Testis (tissue), 2 donors: Measurements from ENCODE around the gene SLC27A3.

ENCODE experiments used
- POLR2A ChIP-seq: fragments of 450-650 bp; IDR thresholded peaks from one replicate; pipeline ENCODE4 v1.6.1; 2017; ENCODE audit warnings: antibody characterized with exemption, mild to moderate bottlenecking, moderate library complexity
- TF ChIP-seq, protein P1 (sequence below), 3 experiments: fragments of 450-650 bp in 2 of 3; fragments of 200-600 bp in 1 of 3; sonication (generic) in 1 of 3; IDR thresholded peaks; one replicate each; pipeline ENCODE4 v1.5.1; 2016 to 2019; ENCODE audit warnings: antibody characterized with exemption in 3 of 3, mild to moderate bottlenecking in 2 of 3, moderate library complexity in 1 of 3

DNA sequence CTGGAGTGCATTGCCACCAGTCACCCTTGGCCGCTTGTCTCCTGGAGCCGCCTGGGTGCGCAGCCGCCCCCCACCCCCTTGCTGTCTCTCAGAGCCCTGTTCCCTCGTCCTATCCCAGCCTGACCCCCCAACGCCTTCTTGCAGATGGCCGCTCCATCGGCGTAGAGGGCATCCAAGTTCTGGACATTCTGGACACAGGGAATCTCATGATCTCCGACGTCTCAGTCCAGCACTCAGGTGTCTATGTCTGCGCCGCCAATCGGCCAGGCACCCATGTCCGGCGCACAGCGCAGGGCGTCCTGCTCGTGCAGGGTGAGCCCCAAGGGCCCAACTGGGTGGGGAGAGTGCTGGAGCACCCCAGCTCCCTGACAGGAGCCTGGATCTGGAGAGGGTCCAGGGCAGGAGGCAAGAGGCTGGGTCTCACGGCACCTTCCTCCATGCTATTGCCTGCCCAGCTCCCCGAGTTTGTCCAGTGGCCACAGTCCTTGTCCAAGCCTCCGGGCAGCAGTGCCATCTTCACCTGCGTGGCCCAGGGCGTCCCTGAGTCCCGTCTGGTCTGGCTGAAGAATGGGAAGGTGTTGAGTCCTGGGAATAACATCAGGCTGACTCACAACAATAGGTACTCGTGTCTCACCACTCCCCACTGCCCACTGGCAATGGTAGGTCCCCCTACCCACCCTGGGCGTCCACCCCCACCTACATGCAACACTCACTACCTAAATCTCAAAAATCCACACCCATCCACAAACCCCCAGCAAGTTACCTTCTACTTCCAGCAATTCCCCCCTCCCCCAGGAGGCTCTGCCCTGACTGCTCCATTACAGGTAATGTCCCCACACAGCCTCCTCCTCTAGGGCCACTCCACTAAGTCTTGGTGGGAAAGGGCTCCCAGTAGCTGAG is 24.6 kb downstream of the SLC27A3 start:
- TF ChIP-seq, protein P1, sequence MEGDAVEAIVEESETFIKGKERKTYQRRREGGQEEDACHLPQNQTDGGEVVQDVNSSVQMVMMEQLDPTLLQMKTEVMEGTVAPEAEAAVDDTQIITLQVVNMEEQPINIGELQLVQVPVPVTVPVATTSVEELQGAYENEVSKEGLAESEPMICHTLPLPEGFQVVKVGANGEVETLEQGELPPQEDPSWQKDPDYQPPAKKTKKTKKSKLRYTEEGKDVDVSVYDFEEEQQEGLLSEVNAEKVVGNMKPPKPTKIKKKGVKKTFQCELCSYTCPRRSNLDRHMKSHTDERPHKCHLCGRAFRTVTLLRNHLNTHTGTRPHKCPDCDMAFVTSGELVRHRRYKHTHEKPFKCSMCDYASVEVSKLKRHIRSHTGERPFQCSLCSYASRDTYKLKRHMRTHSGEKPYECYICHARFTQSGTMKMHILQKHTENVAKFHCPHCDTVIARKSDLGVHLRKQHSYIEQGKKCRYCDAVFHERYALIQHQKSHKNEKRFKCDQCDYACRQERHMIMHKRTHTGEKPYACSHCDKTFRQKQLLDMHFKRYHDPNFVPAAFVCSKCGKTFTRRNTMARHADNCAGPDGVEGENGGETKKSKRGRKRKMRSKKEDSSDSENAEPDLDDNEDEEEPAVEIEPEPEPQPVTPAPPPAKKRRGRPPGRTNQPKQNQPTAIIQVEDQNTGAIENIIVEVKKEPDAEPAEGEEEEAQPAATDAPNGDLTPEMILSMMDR (IDR thresholded peaks at IDR 0.05): no peak
- no peak for TF ChIP-seq POLR2A
